MM.1S (cell line): ENCODE measurements around the gene URI1.

ENCODE experiments used
- DNase-seq: peaks from one replicate; pipeline ENCODE4 v3.0.0-alpha.2; 2015
- H2AFZ ChIP-seq: fragments of 300-600 bp; sonication (generic); 2 replicates; pipeline ENCODE4 v1.6.0; 2016; ENCODE audit warnings: antibody characterized with exemption, low read length
- H3F3A ChIP-seq: fragments of 300-600 bp; sonication (generic); 2 replicates; pipeline ENCODE4 v1.6.1; 2016; ENCODE audit warnings: mild to moderate bottlenecking, antibody characterized with exemption, low read length, moderate library complexity, mixed read lengths; ENCODE audit not compliant: insufficient read depth
- H3K27ac ChIP-seq: fragments of 300-600 bp; sonication (generic); 2 replicates; pipeline ENCODE4 v1.5.1; 2016; ENCODE audit warnings: mild to moderate bottlenecking, low read length
- H3K27me3 ChIP-seq: fragments of 300-600 bp; sonication (generic); replicated peaks from 2 replicates; pipeline ENCODE4 v1.6.0; 2016; ENCODE audit warnings: low read length; ENCODE audit not compliant: insufficient read depth
- H3K36me3 ChIP-seq: fragments of 300-600 bp; sonication (generic); replicated peaks from 2 replicates; pipeline ENCODE4 v1.6.1; 2016; ENCODE audit warnings: mild to moderate bottlenecking, low read length, mixed read lengths; ENCODE audit not compliant: insufficient read depth
- H3K4me1 ChIP-seq: fragments of 300-600 bp; sonication (generic); 2 replicates; pipeline ENCODE4 v1.6.1; 2016; ENCODE audit warnings: low read length, mixed read lengths
- H3K4me2 ChIP-seq: fragments of 300-600 bp; sonication (generic); 2 replicates; pipeline ENCODE4 v1.6.0; 2016; ENCODE audit warnings: low read depth, low read length
- H3K4me3 ChIP-seq: fragments of 300-600 bp; sonication (generic); 2 replicates; pipeline ENCODE4 v1.5.1; 2016; ENCODE audit warnings: low read length, mixed read lengths
- H3K79me2 ChIP-seq: fragments of 300-600 bp; sonication (generic); 2 replicates; pipeline ENCODE4 v1.6.1; 2016; ENCODE audit warnings: mixed run types, low read length, mixed read lengths
- H3K9ac ChIP-seq: fragments of 300-600 bp; sonication (generic); 2 replicates; pipeline ENCODE4 v1.6.1; 2016; ENCODE audit warnings: low read length, mixed read lengths
- H3K9me2 ChIP-seq: fragments of 300-600 bp; sonication (generic); replicated peaks from 2 replicates; pipeline ENCODE4 v1.6.1; 2016; ENCODE audit warnings: mild to moderate bottlenecking, low read length, mixed read lengths; ENCODE audit not compliant: insufficient read depth
- H3K9me3 ChIP-seq: fragments of 300-600 bp; sonication (generic); replicated peaks from 2 replicates; pipeline ENCODE4 v1.6.1; 2016; ENCODE audit warnings: mild to moderate bottlenecking, low read length, mixed read lengths; ENCODE audit not compliant: insufficient read depth
- H4K20me1 ChIP-seq: fragments of 300-600 bp; sonication (generic); 2 replicates; pipeline ENCODE4 v1.6.1; 2016; ENCODE audit warnings: mild to moderate bottlenecking, low read length, moderate library complexity, mixed read lengths; ENCODE audit not compliant: insufficient read depth
- EZH2 ChIP-seq: fragments of 300-600 bp; sonication (generic); optimal IDR thresholded peaks from 2 replicates; pipeline ENCODE3; 2017; ENCODE audit warnings: low read depth, mild to moderate bottlenecking, antibody characterized with exemption, low read length, mixed read lengths
- EZH2phosphoT487 ChIP-seq: fragments of 300-600 bp; sonication (generic); IDR thresholded peaks from 2 replicates; pipeline ENCODE4 v1.6.1; 2018; ENCODE audit warnings: antibody characterized with exemption, low read length
- TF ChIP-seq, protein P1 (sequence below): fragments of 300-600 bp; sonication (generic); IDR thresholded peaks from 2 replicates; pipeline ENCODE4 v1.5.1; 2016; ENCODE audit warnings: antibody characterized with exemption, low read length, mixed read lengths

The URI1 gene

DNA sequence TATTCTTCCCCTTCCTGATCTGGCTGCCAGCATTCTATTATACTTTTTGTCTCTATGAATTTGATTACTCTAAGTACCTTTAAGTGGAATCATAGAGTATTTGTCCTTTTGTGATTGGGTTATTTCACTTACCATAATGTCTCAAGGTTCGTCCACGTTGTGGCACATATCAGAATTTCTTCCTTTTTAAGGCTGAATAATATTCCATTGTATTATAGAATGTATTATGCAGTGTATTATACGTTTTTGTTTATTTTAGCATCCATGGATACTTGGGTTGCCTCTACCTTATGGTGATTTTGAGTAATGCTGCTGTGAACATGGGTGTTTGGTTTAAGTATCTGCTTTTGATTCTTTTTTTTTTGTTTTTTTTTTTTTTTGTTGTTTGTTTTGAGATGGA is 19.3 kb downstream of the URI1 start:
- Histone ChIP-seq H3K4me2 (no peak overlapping the region), H2AFZ (no peak overlapping the region), H3K9ac (no peak overlapping the region), H3K27ac (no peak overlapping the region), H3K9me3 (no peaks in the 10 kb centered on the region), H3K79me2 (peaks cover 96% of the 10 kb centered on the region), H3K4me1 (peaks cover 10% of the 10 kb centered on the region), H3K4me3 (no peak overlapping the region), H3K9me2 (no peaks in the 10 kb centered on the region), H3F3A (no peaks in the 10 kb centered on the region), H4K20me1 (peaks cover 8% of the 10 kb centered on the region; the same call in 1 of the 2 replicates), H3K36me3 (no peaks in the 10 kb centered on the region), H3K27me3 (no peaks in the 10 kb centered on the region)
- DNase-seq, result no peak
- TF ChIP-seq, protein P1, sequence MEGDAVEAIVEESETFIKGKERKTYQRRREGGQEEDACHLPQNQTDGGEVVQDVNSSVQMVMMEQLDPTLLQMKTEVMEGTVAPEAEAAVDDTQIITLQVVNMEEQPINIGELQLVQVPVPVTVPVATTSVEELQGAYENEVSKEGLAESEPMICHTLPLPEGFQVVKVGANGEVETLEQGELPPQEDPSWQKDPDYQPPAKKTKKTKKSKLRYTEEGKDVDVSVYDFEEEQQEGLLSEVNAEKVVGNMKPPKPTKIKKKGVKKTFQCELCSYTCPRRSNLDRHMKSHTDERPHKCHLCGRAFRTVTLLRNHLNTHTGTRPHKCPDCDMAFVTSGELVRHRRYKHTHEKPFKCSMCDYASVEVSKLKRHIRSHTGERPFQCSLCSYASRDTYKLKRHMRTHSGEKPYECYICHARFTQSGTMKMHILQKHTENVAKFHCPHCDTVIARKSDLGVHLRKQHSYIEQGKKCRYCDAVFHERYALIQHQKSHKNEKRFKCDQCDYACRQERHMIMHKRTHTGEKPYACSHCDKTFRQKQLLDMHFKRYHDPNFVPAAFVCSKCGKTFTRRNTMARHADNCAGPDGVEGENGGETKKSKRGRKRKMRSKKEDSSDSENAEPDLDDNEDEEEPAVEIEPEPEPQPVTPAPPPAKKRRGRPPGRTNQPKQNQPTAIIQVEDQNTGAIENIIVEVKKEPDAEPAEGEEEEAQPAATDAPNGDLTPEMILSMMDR, result no peak
- no peak for TF ChIP-seq EZH2
- no peak for TF ChIP-seq EZH2phosphoT487

DNA sequence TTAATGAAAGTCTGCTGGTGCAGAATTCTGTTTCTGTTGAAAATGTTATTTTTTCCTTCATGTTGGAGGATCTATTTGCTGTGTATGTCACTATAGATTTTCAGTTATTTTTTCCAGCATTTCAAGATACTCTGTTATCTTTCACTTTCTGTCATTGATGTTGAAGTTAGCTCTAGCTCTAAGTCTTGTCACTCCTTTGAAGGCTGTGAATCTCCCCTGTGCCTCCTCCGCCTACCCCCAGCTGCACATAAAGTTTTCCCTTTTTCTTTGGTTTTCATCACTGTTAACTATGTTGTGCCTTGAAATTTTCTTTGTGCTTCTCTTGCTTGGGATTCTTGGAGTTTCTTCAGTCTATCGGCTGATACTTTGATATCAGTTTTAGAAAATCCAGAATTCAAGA is 20.8 kb downstream of the URI1 start:
- H2AFZ ChIP-seq, result no peak overlapping the region
- no peaks in the 10 kb centered on the region for H3K36me3 ChIP-seq
- H3K9me2 ChIP-seq, result no peaks in the 10 kb centered on the region
- DNase-seq, result no peak
- TF ChIP-seq EZH2 (no peak), EZH2phosphoT487 (no peak)
- TF ChIP-seq, protein P1, result no peak
- no peak overlapping the region for H3K27ac ChIP-seq
- H3K4me2 ChIP-seq, result no peak overlapping the region
- peaks cover 22% of the 10 kb centered on the region for H3K4me1 ChIP-seq
- H3K27me3 ChIP-seq, result no peaks in the 10 kb centered on the region
- no peaks in the 10 kb centered on the region for H3K9me3 ChIP-seq
- peaks cover 11% of the 10 kb centered on the region; the same call in 1 of the 2 replicates for H4K20me1 ChIP-seq
- H3F3A ChIP-seq, result no peaks in the 10 kb centered on the region
- no peak overlapping the region for H3K4me3 ChIP-seq
- H3K79me2 ChIP-seq, result peaks cover 96% of the 10 kb centered on the region
- no peak overlapping the region for H3K9ac ChIP-seq

DNA sequence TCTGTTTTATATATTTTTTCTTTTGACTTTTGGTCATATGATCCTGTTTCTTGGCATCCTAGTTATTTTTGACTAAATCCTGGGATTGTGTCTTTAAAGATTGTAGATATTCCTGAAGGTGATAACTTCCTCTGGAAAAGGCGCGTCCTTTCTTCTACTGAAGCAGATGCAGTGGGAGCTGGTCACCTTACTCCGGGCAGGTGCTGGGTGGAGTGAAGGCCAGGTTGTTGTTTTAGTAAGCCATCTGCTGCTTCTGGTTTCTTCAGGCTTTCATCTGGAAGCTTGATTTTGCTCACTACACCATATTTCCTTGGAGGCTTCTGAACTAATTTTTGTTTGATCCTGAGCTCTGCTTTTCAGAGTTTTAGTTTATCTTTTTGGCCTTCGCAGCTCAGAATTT is 21.5 kb downstream of the URI1 start:
- Histone ChIP-seq H3K27me3 (no peaks in the 10 kb centered on the region), H3K36me3 (no peaks in the 10 kb centered on the region), H3K79me2 (peaks cover 92% of the 10 kb centered on the region), H4K20me1 (peaks cover 11% of the 10 kb centered on the region; the same call in 1 of the 2 replicates), H3K9me3 (no peaks in the 10 kb centered on the region), H3K4me2 (no peak overlapping the region), H3K27ac (no peak overlapping the region), H3K4me1 (peaks cover 22% of the 10 kb centered on the region), H3K9ac (no peak overlapping the region), H3K9me2 (no peaks in the 10 kb centered on the region), H3F3A (no peaks in the 10 kb centered on the region), H3K4me3 (no peak overlapping the region), H2AFZ (no peak overlapping the region)
- no peak for DNase-seq
- no peak for TF ChIP-seq EZH2phosphoT487

DNA sequence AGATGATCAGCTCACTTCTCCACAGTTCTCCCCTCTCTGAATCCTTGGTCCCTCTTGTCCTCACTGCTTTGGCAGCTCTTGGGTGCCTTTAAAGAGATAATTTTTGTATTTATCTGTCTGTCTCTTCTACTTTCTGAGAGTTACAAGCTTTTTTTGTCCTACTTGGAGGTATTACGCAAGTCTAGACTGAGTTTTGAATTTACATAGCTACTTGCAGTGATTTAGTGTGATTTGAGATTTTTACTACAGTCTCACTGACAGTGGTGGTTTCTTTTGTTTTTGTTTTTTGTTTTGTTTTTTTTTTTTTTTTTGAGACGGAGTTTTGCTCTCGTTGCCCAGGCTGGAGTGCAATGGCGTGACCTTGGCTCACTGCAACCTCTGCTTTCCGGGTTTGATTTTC is 22.1 kb downstream of the URI1 start:
- Histone ChIP-seq H3K27me3 (no peaks in the 10 kb centered on the region), H3K4me1 (peaks cover 22% of the 10 kb centered on the region), H3K4me3 (no peak overlapping the region), H3K36me3 (no peaks in the 10 kb centered on the region), H3K9me3 (no peaks in the 10 kb centered on the region), H3K9me2 (no peaks in the 10 kb centered on the region), H3K9ac (no peak overlapping the region), H3K79me2 (peaks cover 92% of the 10 kb centered on the region), H2AFZ (no peak overlapping the region), H3K27ac (no peak overlapping the region), H3K4me2 (no peak overlapping the region), H3F3A (no peaks in the 10 kb centered on the region), H4K20me1 (peaks cover 13% of the 10 kb centered on the region; the same call in 1 of the 2 replicates)
- TF ChIP-seq, protein P1, result no peak
- TF ChIP-seq EZH2phosphoT487, result no peak
- TF ChIP-seq EZH2, result no peak
- no peak for DNase-seq
